Posterior vena cava (tissue), 2 donors: ENCODE data around the gene RGS4. TPM values are rescaled to one million over a fixed set of nuclear protein-coding genes. Genes with fewer than 3 reads are reported as not detected.
A peak's percentile ranks its signal among the peaks of the same experiment; 100 is the strongest.
"Not testable (repeated sequence)": the region's sequence is repeated elsewhere in the genome, so short reads cannot be mapped to it uniquely, and the experiment has no call there.

Experiments used
- DNase-seq: peaks from one replicate; pipeline ENCODE4 v3.0.0-alpha.2; 2020; ENCODE audit warnings: low spot score
- intact Hi-C, 2 donors: fragments of 100-400 bp; cut with DNase I; formaldehyde crosslinking; loops; one replicate each; pipeline versions ENCODE4 v1.14.1 to v1.14.2; 2022 to 2023
- total RNA-seq, 2 donors: library from RNA; stranded (reverse); fragmentation: NEBNext Ultra II Directional; extraction: Animal tissue kit (Norgen Biotek cat#: 25700); gene quantifications; one replicate each; pipeline ENCODE4 v1.2.1, GENCODE V29; 2021
- donor health status: DM: yes; HTN: yes; CAD: no.
- donor health status: DM: yes; HTN: yes; CAD: no.

RGS4 gene
- total RNA-seq, 2 donors from 2014 or later = 10.5 to 12.8 TPM

- DNase-seq = no peak
- intact Hi-C loops = loop anchor here in 1 of 2 donors (10.0 kb wide), 2 partner anchors 209 to 251 kb away; no protein-coding TSS in a partner anchor
Observed at GRCh38 chr1:163063610-163064009, 5.6 kb upstream of the RGS4 start.

GRCh38 chr1:163066168-163066567 lies 3.0 kb upstream of the RGS4 start:
- intact Hi-C loops = loop anchor here (5.0 to 10.0 kb wide), 3 partner anchors 211 to 251 kb away; no protein-coding TSS in a partner anchor
- DNase-seq = no peak

GRCh38 chr1:163066686-163067085 lies 2.5 kb upstream of the RGS4 start:
- intact Hi-C loops = loop anchor here (5.0 to 10.0 kb wide), 3 partner anchors 212 to 251 kb away; no protein-coding TSS in a partner anchor

GRCh38 chr1:163068716-163069115 lies 445 bp upstream of the RGS4 start:
- intact Hi-C loops = loop anchor here (5.0 to 10.0 kb wide), 3 partner anchors 214 to 249 kb away; no protein-coding TSS in a partner anchor
- DNase-seq = no peak

More at GRCh38 chr1:163066686-163067085, 2.5 kb upstream of the RGS4 start:
- DNase-seq = no peak

GRCh38 chr1:163069655-163070277 lies 605 bp downstream of the RGS4 start:
- DNase-seq = no peak
- intact Hi-C loops = loop anchor here (5.0 to 10.0 kb wide), 4 partner anchors 103 to 248 kb away; no protein-coding TSS in a partner anchor

- peak; percentile 82 for DNase-seq
- intact Hi-C loops = loop anchor here (2.0 to 5.0 kb wide), 2 partner anchors 101 to 103 kb away; no protein-coding TSS in a partner anchor
Observed at GRCh38 chr1:163071405-163072255, 2.5 kb downstream of the RGS4 start.

GRCh38 chr1:163072658-163073057 lies 3.5 kb downstream of the RGS4 start:
- intact Hi-C loops = loop anchor here (2.0 to 5.0 kb wide), 2 partner anchors 100 to 102 kb away; no protein-coding TSS in a partner anchor
- DNase-seq = no peak

GRCh38 chr1:163074004-163074403 lies 4.8 kb downstream of the RGS4 start:
- intact Hi-C loops = loop anchor here in 1 of 2 donors (5.0 kb wide), 1 partner anchor 98 kb away; no protein-coding TSS in a partner anchor
- DNase-seq = no peak

GRCh38 chr1:163074716-163075284 lies 5.6 kb downstream of the RGS4 start:
- intact Hi-C loops = loop anchor here in 1 of 2 donors (5.0 kb wide), 1 partner anchor 98 kb away; no protein-coding TSS in a partner anchor
- DNase-seq = no peak

- intact Hi-C loops = no loop called here
- no peak for DNase-seq
Observed at GRCh38 chr1:163076044-163076443, 6.9 kb downstream of the RGS4 start.

- no peak for DNase-seq
- intact Hi-C loops = no loop called here
Observed at GRCh38 chr1:163076446-163076845, 7.3 kb downstream of the RGS4 start.

- intact Hi-C loops = no loop called here
- DNase-seq = no peak
Observed at GRCh38 chr1:163076981-163077761, 8.0 kb downstream of the RGS4 start.

GRCh38 chr1:163082971-163083370 lies 13.8 kb downstream of the RGS4 start:
- no peak for DNase-seq
- intact Hi-C loops = no loop called here

- DNase-seq = no peak
- intact Hi-C loops = no loop called here
Observed at GRCh38 chr1:163083690-163084089, 14.5 kb downstream of the RGS4 start.

GRCh38 chr1:163084330-163084729 lies 15.2 kb downstream of the RGS4 start:
- no peak for DNase-seq
- intact Hi-C loops = no loop called here

GRCh38 chr1:163085041-163085903 lies 16.1 kb downstream of the RGS4 start:
- DNase-seq = no peak
- intact Hi-C loops = no loop called here

GRCh38 chr1:163085904-163086268 lies 16.7 kb downstream of the RGS4 start:
- intact Hi-C loops = no loop called here
- no peak for DNase-seq

GRCh38 chr1:163089117-163089516 lies 20.0 kb downstream of the RGS4 start:
- intact Hi-C loops, DNase-seq: not testable (repeated sequence)
